Stimulated activated CD8-positive, alpha-beta memory T cell treated with anti-CD3 and anti-CD28 coated beads, Interleukin-15, amount 100 ng/mL, for 24 hours (primary cell): ENCODE data around the gene COQ8A.

Experiments
- DNase-seq: peaks from one replicate; pipeline ENCODE4 v3.0.0-alpha.2; 2020; ENCODE audit warnings: low read depth

COQ8A gene

GRCh38 chr1:226940029-226940805 lies at the start of gene COQ8A:
Gene COQ8A, plus strand, starts transcription at chr1:226940294. Its CDS starts 21,092 bp downstream, at chr1:226961386.
- DNase-seq = peak; percentile 96

- no peak for DNase-seq
These were observed 49.6 kb upstream of the COQ8A start for GRCh38 chr1:226890331-226891108.

- no peak for DNase-seq
These were observed 48.7 kb upstream of the COQ8A start for GRCh38 chr1:226891346-226891745.

GRCh38 chr1:226891846-226892523 lies 48.1 kb upstream of the COQ8A start:
- no peak for DNase-seq

- DNase-seq = no peak
These were observed 47.6 kb upstream of the COQ8A start for GRCh38 chr1:226892524-226892875.

- DNase-seq = no peak
These were observed 46.2 kb upstream of the COQ8A start for GRCh38 chr1:226893936-226894335.

GRCh38 chr1:226894826-226895225 lies 45.3 kb upstream of the COQ8A start:
- no peak for DNase-seq

GRCh38 chr1:226895644-226896043 lies 44.5 kb upstream of the COQ8A start:
- DNase-seq = no peak

GRCh38 chr1:226898246-226898645 lies 41.8 kb upstream of the COQ8A start:
- no peak for DNase-seq

GRCh38 chr1:226901421-226901820 lies 38.7 kb upstream of the COQ8A start:
- DNase-seq = no peak

- DNase-seq = no peak
These were observed 37.5 kb upstream of the COQ8A start for GRCh38 chr1:226902601-226903000.

GRCh38 chr1:226903819-226904716 lies 36.0 kb upstream of the COQ8A start:
- DNase-seq = no peak

GRCh38 chr1:226904772-226905171 lies 35.3 kb upstream of the COQ8A start:
- no peak for DNase-seq

- no peak for DNase-seq
These were observed 31.7 kb upstream of the COQ8A start for GRCh38 chr1:226908419-226908818.

GRCh38 chr1:226908913-226909312 lies 31.2 kb upstream of the COQ8A start:
- DNase-seq = no peak

- DNase-seq = no peak
These were observed 27.4 kb upstream of the COQ8A start for GRCh38 chr1:226912587-226913176.

- no peak for DNase-seq
These were observed 24.5 kb upstream of the COQ8A start for GRCh38 chr1:226915672-226915995.

- no peak for DNase-seq
These were observed 23.6 kb upstream of the COQ8A start for GRCh38 chr1:226916497-226916896.

GRCh38 chr1:226919587-226919986 lies 20.5 kb upstream of the COQ8A start:
- no peak for DNase-seq

GRCh38 chr1:226919995-226920394 lies 20.1 kb upstream of the COQ8A start:
- DNase-seq = no peak

- DNase-seq = no peak
These were observed 19.6 kb upstream of the COQ8A start for GRCh38 chr1:226920446-226920894.

GRCh38 chr1:226921504-226921903 lies 18.6 kb upstream of the COQ8A start:
- no peak for DNase-seq
